Adipocyte (in vitro differentiated cells): ENCODE data around the gene OR5H1.
"Not testable (repeated sequence)": the region's sequence is repeated elsewhere in the genome, so short reads cannot be mapped to it uniquely, and the experiment has no call there.

ENCODE experiments used
- DNase-seq: peaks from one replicate; pipeline ENCODE4 v3.0.0-alpha.2; 2015; ENCODE audit warnings: low read depth
- H3K27me3 ChIP-seq: replicated peaks from 2 replicates; pipeline ENCODE4 v1.7.0; 2013; ENCODE audit warnings: mild to moderate bottlenecking, low read length, moderate library complexity; ENCODE audit not compliant: control insufficient read depth, insufficient read depth
- H3K36me3 ChIP-seq: 2 replicates; pipeline ENCODE4 v1.7.0; 2013; ENCODE audit warnings: low read length, mild to moderate bottlenecking, moderate library complexity; ENCODE audit not compliant: control insufficient read depth, insufficient read depth, severe bottlenecking
- H3K4me1 ChIP-seq: 2 replicates; pipeline ENCODE4 v1.7.0; 2013; ENCODE audit warnings: mild to moderate bottlenecking, low read length, moderate library complexity; ENCODE audit not compliant: control insufficient read depth, insufficient read depth
- H3K4me3 ChIP-seq: 2 replicates; pipeline ENCODE4 v1.7.0; 2013; ENCODE audit warnings: mild to moderate bottlenecking, low read length, moderate library complexity
- H3K9ac ChIP-seq: 2 replicates; pipeline ENCODE4 v1.7.0; 2013; ENCODE audit warnings: mild to moderate bottlenecking, low read length, moderate library complexity
- H3K9me3 ChIP-seq: 2 replicates; pipeline ENCODE4 v1.7.0; 2013; ENCODE audit warnings: mild to moderate bottlenecking, low read length, moderate library complexity; ENCODE audit not compliant: control insufficient read depth

OR5H1 gene

GRCh38 chr3:98130421-98130820 lies at the start of gene OR5H1:
Gene OR5H1, plus strand, starts transcription at chr3:98130721. Its CDS starts 1,977 bp downstream, at chr3:98132698.
- DNase-seq, result no peak
- no peaks in the 10 kb centered on the region for H3K27me3 ChIP-seq
- H3K36me3 ChIP-seq, result no peaks in the 10 kb centered on the region
- no peaks in the 10 kb centered on the region for H3K9me3 ChIP-seq
- H3K9ac ChIP-seq, result no peak within 1 kb of the TSS
- H3K4me3 ChIP-seq, result no peak within 1 kb of the TSS
- no peaks in the 10 kb centered on the region for H3K4me1 ChIP-seq

GRCh38 chr3:98086873-98087272 lies 43.6 kb upstream of the OR5H1 start, which contains the start of gene OR5AC2:
Gene OR5AC2, plus strand, starts transcription at chr3:98087173. Its CDS starts 0 bp downstream, at chr3:98087173.
- Histone ChIP-seq H3K4me3 (no peak within 1 kb of the TSS), H3K27me3 (no peaks in the 10 kb centered on the region), H3K9me3 (no peaks in the 10 kb centered on the region), H3K9ac (no peak within 1 kb of the TSS), H3K36me3 (no peaks in the 10 kb centered on the region), H3K4me1 (no peaks in the 10 kb centered on the region)
- no peak for DNase-seq

GRCh38 chr3:98095882-98096281 lies 34.6 kb upstream of the OR5H1 start:
- Histone ChIP-seq H3K4me1 (no peaks in the 10 kb centered on the region), H3K36me3 (no peaks in the 10 kb centered on the region), H3K9me3 (no peaks in the 10 kb centered on the region), H3K9ac (no peak overlapping the region), H3K4me3 (no peak overlapping the region), H3K27me3 (no peaks in the 10 kb centered on the region)
- DNase-seq, result no peak

- Histone ChIP-seq H3K9me3 (no peaks in the 10 kb centered on the region), H3K9ac (no peak overlapping the region), H3K36me3 (no peaks in the 10 kb centered on the region), H3K4me1 (no peaks in the 10 kb centered on the region), H3K27me3 (no peaks in the 10 kb centered on the region), H3K4me3 (no peak overlapping the region)
- DNase-seq, result no peak
These were observed 30.7 kb upstream of the OR5H1 start for GRCh38 chr3:98099848-98100247.

- DNase-seq, result no peak
- Histone ChIP-seq H3K9ac (no peak overlapping the region), H3K36me3 (no peaks in the 10 kb centered on the region), H3K4me3 (no peak overlapping the region), H3K9me3 (peaks cover 24% of the 10 kb centered on the region), H3K27me3 (no peaks in the 10 kb centered on the region), H3K4me1 (no peaks in the 10 kb centered on the region)
These were observed 22.4 kb upstream of the OR5H1 start for GRCh38 chr3:98108162-98108561.

- Histone ChIP-seq H3K4me3 (no peak overlapping the region), H3K36me3 (no peaks in the 10 kb centered on the region), H3K4me1 (no peaks in the 10 kb centered on the region), H3K9ac (no peak overlapping the region), H3K9me3 (peaks cover 24% of the 10 kb centered on the region), H3K27me3 (no peaks in the 10 kb centered on the region)
- DNase-seq, result no peak
These were observed 20.5 kb upstream of the OR5H1 start for GRCh38 chr3:98109807-98110549.

GRCh38 chr3:98110550-98110908 lies 20.0 kb upstream of the OR5H1 start:
- no peaks in the 10 kb centered on the region for H3K4me1 ChIP-seq
- H3K9ac ChIP-seq, result no peak overlapping the region
- H3K27me3 ChIP-seq, result no peaks in the 10 kb centered on the region
- no peak for DNase-seq
- no peaks in the 10 kb centered on the region for H3K36me3 ChIP-seq
- H3K9me3 ChIP-seq, result peaks cover 24% of the 10 kb centered on the region
- H3K4me3 ChIP-seq, result no peak overlapping the region

- no peak overlapping the region for H3K9ac ChIP-seq
- H3K27me3 ChIP-seq, result no peaks in the 10 kb centered on the region
- no peaks in the 10 kb centered on the region for H3K4me1 ChIP-seq
- H3K4me3 ChIP-seq, result no peak overlapping the region
- DNase-seq, result no peak
- no peaks in the 10 kb centered on the region for H3K36me3 ChIP-seq
- peaks cover 27% of the 10 kb centered on the region for H3K9me3 ChIP-seq
These were observed 16.3 kb upstream of the OR5H1 start for GRCh38 chr3:98114264-98114663.

GRCh38 chr3:98115717-98116116 lies 14.8 kb upstream of the OR5H1 start:
- no peak overlapping the region for H3K4me3 ChIP-seq
- no peaks in the 10 kb centered on the region for H3K27me3 ChIP-seq
- no peak for DNase-seq
- H3K9ac ChIP-seq, result no peak overlapping the region
- no peaks in the 10 kb centered on the region for H3K4me1 ChIP-seq
- no peaks in the 10 kb centered on the region for H3K36me3 ChIP-seq
- H3K9me3 ChIP-seq, result peaks cover 24% of the 10 kb centered on the region

- Histone ChIP-seq H3K4me3 (no peak overlapping the region), H3K9ac (no peak overlapping the region), H3K4me1 (no peaks in the 10 kb centered on the region), H3K9me3 (no peaks in the 10 kb centered on the region), H3K27me3 (no peaks in the 10 kb centered on the region), H3K36me3 (no peaks in the 10 kb centered on the region)
- no peak for DNase-seq
These were observed 6.1 kb downstream of the OR5H1 start for GRCh38 chr3:98136631-98137030.

GRCh38 chr3:98137826-98138557 lies 7.5 kb downstream of the OR5H1 start:
- H3K27me3 ChIP-seq, DNase-seq, H3K36me3 ChIP-seq, H3K9ac ChIP-seq, H3K4me1 ChIP-seq, H3K9me3 ChIP-seq, H3K4me3 ChIP-seq: not testable (repeated sequence)
